ENCODE results near the gene TMEM109. TPM values are rescaled to one million over a fixed set of nuclear protein-coding genes. Genes with fewer than 3 reads are reported as not detected.

TMEM109 gene
- total and polyA plus RNA-seq, 2 of the 8 experiments (the other 6 are each of a cell fraction or from before 2014, with no cell fraction given): 27.3 to 30.3 TPM

- TF ChIP-seq BCL11A (IDR thresholded peaks at IDR 0.05; ENCODE audit: low read depth in 2 of 2, low read length in 2 of 2) (no peak), GTF2F1 (IDR thresholded peaks at IDR 0.05; ENCODE audit: borderline replicate concordance, low read depth, low read length) (no peak)
These were observed 33.9 kb upstream of the TMEM109 start (continued) for GRCh38 chr11:60879971-60880588.
